ENCODE results near the gene CORIN.

DNA sequence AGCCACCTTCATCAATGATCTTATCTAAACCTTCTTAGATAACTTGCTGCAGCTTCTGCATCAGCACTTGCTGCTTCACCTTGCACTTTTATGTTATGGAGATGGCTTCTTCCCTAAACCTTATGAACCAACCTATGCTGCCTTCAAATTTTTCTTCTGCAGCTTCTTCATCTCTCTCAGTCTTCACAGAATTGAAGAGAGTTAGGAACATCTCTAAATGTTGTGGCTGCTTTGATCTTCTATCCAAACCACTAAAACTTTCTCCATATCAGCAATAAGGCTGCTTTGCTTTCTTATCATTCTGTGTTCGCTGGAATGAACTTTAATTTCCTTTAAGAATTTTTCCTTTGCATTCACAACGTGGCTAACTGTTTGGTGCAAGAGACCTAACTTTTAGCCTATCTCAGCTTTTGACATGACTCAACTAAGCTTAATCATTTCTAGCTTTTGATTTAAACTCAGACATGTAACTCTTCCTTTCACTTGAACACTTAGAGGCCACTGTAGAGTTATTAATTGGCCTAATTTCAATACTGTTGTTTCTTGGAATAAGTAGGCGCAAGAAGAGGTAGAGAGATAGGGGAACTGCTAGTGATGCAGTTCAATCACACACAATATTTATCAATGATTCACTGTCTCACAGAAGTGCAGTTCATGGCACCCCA lies 36.1 kb upstream of the CORIN start:
- TF ChIP-seq, protein P1, sequence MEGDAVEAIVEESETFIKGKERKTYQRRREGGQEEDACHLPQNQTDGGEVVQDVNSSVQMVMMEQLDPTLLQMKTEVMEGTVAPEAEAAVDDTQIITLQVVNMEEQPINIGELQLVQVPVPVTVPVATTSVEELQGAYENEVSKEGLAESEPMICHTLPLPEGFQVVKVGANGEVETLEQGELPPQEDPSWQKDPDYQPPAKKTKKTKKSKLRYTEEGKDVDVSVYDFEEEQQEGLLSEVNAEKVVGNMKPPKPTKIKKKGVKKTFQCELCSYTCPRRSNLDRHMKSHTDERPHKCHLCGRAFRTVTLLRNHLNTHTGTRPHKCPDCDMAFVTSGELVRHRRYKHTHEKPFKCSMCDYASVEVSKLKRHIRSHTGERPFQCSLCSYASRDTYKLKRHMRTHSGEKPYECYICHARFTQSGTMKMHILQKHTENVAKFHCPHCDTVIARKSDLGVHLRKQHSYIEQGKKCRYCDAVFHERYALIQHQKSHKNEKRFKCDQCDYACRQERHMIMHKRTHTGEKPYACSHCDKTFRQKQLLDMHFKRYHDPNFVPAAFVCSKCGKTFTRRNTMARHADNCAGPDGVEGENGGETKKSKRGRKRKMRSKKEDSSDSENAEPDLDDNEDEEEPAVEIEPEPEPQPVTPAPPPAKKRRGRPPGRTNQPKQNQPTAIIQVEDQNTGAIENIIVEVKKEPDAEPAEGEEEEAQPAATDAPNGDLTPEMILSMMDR (conservative IDR thresholded peaks at IDR 0.05; ENCODE audit: low read length) = no peak
- TF ChIP-seq EZH2phosphoT487 (IDR thresholded peaks at IDR 0.05; ENCODE audit: borderline replicate concordance) = no peak

All from Loucy (cell line).